Measurements from ENCODE around the gene NEMP1. TPM values are rescaled to one million over a fixed set of nuclear protein-coding genes. Genes with fewer than 3 reads are reported as not detected.

The NEMP1 gene
- total and polyA plus RNA-seq, 10 of the 15 experiments (the other 5 are each of a cell fraction or from before 2014, with no cell fraction given) = 4.0 to 45.9 (median 19.8) TPM

DNA sequence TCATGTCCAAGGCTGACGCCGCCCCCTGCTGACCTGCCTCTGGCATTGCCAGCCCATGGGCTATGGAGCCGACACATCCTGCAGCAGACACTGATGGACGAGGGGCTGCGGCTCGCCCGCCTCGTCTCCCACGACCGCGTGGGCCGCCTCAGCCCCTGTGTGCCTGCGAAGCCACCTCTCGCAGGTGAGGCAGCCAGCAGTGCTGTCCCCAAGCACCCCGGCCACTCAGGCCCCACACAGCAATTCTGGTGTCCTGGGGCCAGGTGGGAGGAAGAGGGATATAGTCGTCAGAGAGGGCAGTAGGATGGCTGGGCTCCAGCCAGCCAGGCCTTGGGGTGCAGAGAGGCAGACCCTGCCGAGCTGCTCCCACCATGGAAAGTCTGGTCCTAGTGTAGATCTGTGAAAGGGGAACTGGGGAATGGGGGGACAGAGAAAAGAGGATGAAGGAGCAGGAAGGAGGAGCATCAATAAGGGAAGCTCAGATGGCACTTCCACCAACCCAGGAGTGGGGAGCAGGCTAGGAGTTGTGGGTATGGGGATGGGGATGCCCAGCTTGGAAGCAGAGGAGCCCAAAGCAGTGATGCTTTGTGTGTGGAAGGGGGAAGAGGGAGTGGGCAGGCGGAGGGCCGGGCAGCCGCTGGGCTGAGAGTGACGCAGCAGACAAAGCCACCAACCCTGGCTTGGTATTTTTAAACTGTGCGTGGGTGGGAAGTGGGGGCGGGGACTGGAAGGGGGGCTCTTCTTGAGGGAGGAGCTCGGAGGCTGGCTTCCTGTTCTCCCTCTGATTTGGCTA, 15.0 kb upstream of the NEMP1 start (continued):
- no peak for TF ChIP-seq RELA (IDR thresholded peaks at IDR 0.05; ENCODE audit: borderline replicate concordance, partially characterized antibody)
- TF ChIP-seq, protein P1, sequence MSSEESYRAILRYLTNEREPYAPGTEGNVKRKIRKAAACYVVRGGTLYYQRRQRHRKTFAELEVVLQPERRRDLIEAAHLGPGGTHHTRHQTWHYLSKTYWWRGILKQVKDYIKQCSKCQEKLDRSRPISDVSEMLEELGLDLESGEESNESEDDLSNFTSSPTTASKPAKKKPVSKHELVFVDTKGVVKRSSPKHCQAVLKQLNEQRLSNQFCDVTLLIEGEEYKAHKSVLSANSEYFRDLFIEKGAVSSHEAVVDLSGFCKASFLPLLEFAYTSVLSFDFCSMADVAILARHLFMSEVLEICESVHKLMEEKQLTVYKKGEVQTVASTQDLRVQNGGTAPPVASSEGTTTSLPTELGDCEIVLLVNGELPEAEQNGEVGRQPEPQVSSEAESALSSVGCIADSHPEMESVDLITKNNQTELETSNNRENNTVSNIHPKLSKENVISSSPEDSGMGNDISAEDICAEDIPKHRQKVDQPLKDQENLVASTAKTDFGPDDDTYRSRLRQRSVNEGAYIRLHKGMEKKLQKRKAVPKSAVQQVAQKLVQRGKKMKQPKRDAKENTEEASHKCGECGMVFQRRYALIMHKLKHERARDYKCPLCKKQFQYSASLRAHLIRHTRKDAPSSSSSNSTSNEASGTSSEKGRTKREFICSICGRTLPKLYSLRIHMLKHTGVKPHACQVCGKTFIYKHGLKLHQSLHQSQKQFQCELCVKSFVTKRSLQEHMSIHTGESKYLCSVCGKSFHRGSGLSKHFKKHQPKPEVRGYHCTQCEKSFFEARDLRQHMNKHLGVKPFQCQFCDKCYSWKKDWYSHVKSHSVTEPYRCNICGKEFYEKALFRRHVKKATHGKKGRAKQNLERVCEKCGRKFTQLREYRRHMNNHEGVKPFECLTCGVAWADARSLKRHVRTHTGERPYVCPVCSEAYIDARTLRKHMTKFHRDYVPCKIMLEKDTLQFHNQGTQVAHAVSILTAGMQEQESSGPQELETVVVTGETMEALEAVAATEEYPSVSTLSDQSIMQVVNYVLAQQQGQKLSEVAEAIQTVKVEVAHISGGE (CRISPR knock-in tag; IDR thresholded peaks at IDR 0.05) = 0 out of 2 replicates have a peak, but pooled peaks have one; percentile 6
- peak; percentile 32; the same call in 1 of the 2 replicates for TF ChIP-seq BACH1 (IDR thresholded peaks at IDR 0.05; ENCODE audit: borderline replicate concordance)
- no peak for TF ChIP-seq EZH2 (IDR thresholded peaks at IDR 0.05; ENCODE audit: borderline replicate concordance, control insufficient read depth, low read depth, low read length)
- peak; percentile 45 for TF ChIP-seq NBN (IDR thresholded peaks at IDR 0.05)

DNA sequence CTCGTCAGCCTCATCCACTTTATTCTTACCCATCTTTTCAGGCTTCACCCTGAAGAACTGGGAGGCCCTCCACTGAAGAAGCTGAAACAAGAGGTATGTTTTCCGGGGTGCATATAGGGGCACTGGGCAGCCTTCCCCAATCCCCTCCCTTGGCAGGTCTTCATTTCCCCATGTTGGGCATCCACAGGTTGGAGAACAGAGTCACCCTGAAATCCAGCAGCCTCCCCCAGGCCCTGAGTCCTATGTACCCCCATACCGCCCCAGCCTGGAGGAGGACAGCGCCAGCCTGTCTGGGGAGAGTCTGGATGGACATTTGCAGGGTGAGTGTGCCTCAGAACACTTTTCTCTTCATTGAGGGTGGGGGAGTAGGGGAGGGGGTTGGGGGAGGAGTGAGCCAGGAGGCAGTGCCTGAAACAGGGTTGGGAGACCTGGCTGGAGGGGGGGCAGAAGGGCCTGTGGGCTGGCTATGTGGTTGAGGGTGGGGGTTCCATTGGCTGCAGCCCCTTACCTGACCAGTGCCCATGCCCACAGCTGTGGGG, 14.4 kb upstream of the NEMP1 start:
- ChIA-PET SMC1A (ENCODE audit: uncharacterized antibody, unreplicated experiment) (interaction anchor here (1.1 to 10.4 kb wide), 5 partner anchors 15 to 84 kb away, joined by 4 to 169 read pairs (median 41); partner anchors contain the start of genes NEMP1 and STAT6), POLR2A (interaction anchor here (0.8 to 7.6 kb wide), 5 partner anchors 14 to 403 kb away, joined by 3 to 74 read pairs (median 17); partner anchors contain the start of genes NEMP1 and STAT6), CTCF (interaction anchor here (0.6 to 9.0 kb wide), 19 partner anchors 10 to 89 kb away, joined by 3 to 205 read pairs (median 4); partner anchors contain the start of genes NEMP1 and STAT6), RAD21 (ENCODE audit: unreplicated experiment) (interaction anchor here (1.0 to 8.8 kb wide), 11 partner anchors 11 to 387 kb away, joined by 3 to 199 read pairs (median 5); partner anchors contain the start of genes ARHGAP9, NEMP1, SHMT2 and STAT6)
- Histone ChIP-seq H3K4me3 (peak overlapping the region; percentile 75; the same call in 1 of the 2 replicates), H3K9ac (ENCODE audit: control insufficient read depth, insufficient read depth, low read length) (peak overlapping the region; percentile 27; the same call in 1 of the 2 replicates), H3K36me3 (ENCODE audit: control insufficient read depth in 2 of 2, insufficient read depth in 2 of 2, low read length in 1 of 2) (peaks cover 17 to 21% of the 10 kb centered on the region in 2 experiments), H3K27ac (ENCODE audit: control insufficient read depth, insufficient read depth) (peak overlapping the region; percentile 84), H3K9me3 (replicated peaks; ENCODE audit: control insufficient read depth, insufficient read depth, low read length) (no peaks in the 10 kb centered on the region), H2AFZ (ENCODE audit: control insufficient read depth, low read depth, low read length) (no peak overlapping the region), H3K4me1 (ENCODE audit: control insufficient read depth, insufficient read depth, low read length) (peaks cover 38% of the 10 kb centered on the region), H3K4me2 (ENCODE audit: control insufficient read depth, insufficient read depth) (peak overlapping the region; percentile 97), H4K20me1 (ENCODE audit: control insufficient read depth, insufficient read depth) (no peaks in the 10 kb centered on the region), H3K79me2 (ENCODE audit: control insufficient read depth, insufficient read depth, low read length) (peaks cover 34% of the 10 kb centered on the region), H3K27me3 (replicated peaks in 1 of 2; ENCODE audit: control insufficient read depth in 2 of 2, insufficient read depth in 2 of 2, low read length in 1 of 2) (no peaks in the 10 kb centered on the region)
- TF ChIP-seq NR2F1 (conservative IDR thresholded peaks at IDR 0.05) = 0 out of 2 replicates have a peak, but pooled peaks have one; percentile 19
- no peak for TF ChIP-seq STAT3 (IDR thresholded peaks at IDR 0.05; ENCODE audit: low read depth, low read length)
- TF ChIP-seq SIX5 (IDR thresholded peaks at IDR 0.05; ENCODE audit: low read depth, low read length, severe bottlenecking) = no peak
- 0 out of 2 replicates have a peak, but pooled peaks have one; percentile 12 for TF ChIP-seq CHD2 (IDR thresholded peaks at IDR 0.05; ENCODE audit: borderline replicate concordance, low read depth, low read length)
- in situ Hi-C loops (cut with MboI) (no loop called here), intact Hi-C loops (cut with micrococcal nuclease; ENCODE audit: unreplicated experiment) (loop anchor here (1.0 kb wide), 2 partner anchors 18 to 24 kb away; partner anchors contain the start of gene STAT6)
- FAIRE-seq (no peak), DNase-seq (ENCODE audit: low read depth, low spot score) (no peak), ATAC-seq (no peak)
- no TSS peak for BruUV-seq (replicated peaks)
- WGBS (ENCODE audit: insufficient coverage, insufficient replicate concordance, low lambda C conversion rate, missing lambda C conversion rate) = 80% methylated on average over 4 of the region's 4 CpGs
